ENCODE results near the gene CFHR3.
"Not testable (repeated sequence)": the region's sequence is repeated elsewhere in the genome, so short reads cannot be mapped to it uniquely, and the experiment has no call there.

Gene CFHR3

GRCh38 chr1:196774603-196775002 is at the start of gene CFHR3:
Gene CFHR3, plus strand, starts transcription at chr1:196774840. Its CDS starts 47 bp downstream, at chr1:196774887.
- no peak within 1 kb of the TSS for H3K9ac ChIP-seq (ENCODE audit: low read length)
- H3K36me3 ChIP-seq (ENCODE audit: control insufficient read depth, insufficient read depth, low read length) = no peaks in the 10 kb centered on the region
- no peaks in the 10 kb centered on the region for H3K27me3 ChIP-seq (ENCODE audit: control insufficient read depth, insufficient read depth, low read length)
- H3K4me3 ChIP-seq (ENCODE audit: low read length) = no peak within 1 kb of the TSS
- no peaks in the 10 kb centered on the region for H3K4me1 ChIP-seq (ENCODE audit: control insufficient read depth, insufficient read depth, low read length)
- H3K27ac ChIP-seq (ENCODE audit: low read depth, low read length) = no peak within 1 kb of the TSS

DNA sequence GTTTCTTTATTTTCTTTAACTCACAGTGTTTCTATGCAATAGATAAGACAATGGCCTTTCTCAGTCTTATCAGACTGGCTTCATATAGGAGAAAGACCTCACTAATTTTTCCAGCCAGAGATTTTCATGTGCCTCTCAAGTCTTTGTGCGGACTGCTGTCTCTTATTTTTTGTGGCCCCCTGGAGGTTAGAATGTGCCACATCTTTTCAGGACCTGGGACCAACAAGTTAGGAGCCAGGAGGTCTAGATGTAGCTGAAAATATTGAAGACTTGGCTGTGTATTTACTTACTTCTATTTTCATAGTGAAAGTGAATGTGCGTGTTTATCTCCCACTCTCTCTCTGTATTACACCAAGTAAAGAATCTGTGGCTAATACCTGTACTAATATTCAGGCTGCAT is 42.1 kb upstream of the CFHR3 start:
- Histone ChIP-seq H3K27me3 (ENCODE audit: control insufficient read depth, insufficient read depth, low read length) (no peaks in the 10 kb centered on the region), H3K9ac (ENCODE audit: low read length) (no peak overlapping the region)

GRCh38 chr1:196733091-196733970 is 41.3 kb upstream of the CFHR3 start:
- H3K27ac ChIP-seq (ENCODE audit: low read depth, low read length) = peak overlapping the region; percentile 4
- no peaks in the 10 kb centered on the region for H3K36me3 ChIP-seq (ENCODE audit: control insufficient read depth, insufficient read depth, low read length)
- no peak overlapping the region for H3K9ac ChIP-seq (ENCODE audit: low read length)
- peaks cover 6% of the 10 kb centered on the region for H3K4me1 ChIP-seq (ENCODE audit: control insufficient read depth, insufficient read depth, low read length)
- H3K4me3 ChIP-seq (ENCODE audit: low read length) = peak overlapping the region; percentile 17
- no peaks in the 10 kb centered on the region for H3K27me3 ChIP-seq (ENCODE audit: control insufficient read depth, insufficient read depth, low read length)

More for the DNA sequence above, 42.1 kb upstream of the CFHR3 start:
- peaks cover 6% of the 10 kb centered on the region for H3K4me1 ChIP-seq (ENCODE audit: control insufficient read depth, insufficient read depth, low read length)
- H3K36me3 ChIP-seq (ENCODE audit: control insufficient read depth, insufficient read depth, low read length) = no peaks in the 10 kb centered on the region
- H3K4me3 ChIP-seq (ENCODE audit: low read length) = no peak overlapping the region
- no peak overlapping the region for H3K27ac ChIP-seq (ENCODE audit: low read depth, low read length)

DNA sequence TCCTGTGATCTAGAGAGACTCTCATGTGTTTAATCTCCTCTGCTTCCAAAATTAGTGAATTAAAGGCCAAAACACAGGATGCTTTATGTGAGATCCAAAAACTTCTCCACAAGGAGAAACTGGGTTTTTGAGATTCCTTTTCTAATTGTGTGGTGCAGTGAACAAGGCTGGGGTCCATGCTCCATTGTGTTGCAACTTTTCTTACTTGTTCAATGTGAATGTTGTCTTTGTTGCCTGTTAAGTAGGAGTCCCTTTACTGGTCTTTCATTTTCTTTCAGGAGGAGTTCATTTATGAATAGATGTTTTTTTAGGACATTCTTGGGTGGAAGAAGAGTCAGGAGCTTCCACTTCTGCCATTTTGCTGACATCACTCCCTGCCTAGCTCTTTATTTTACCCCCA is 40.6 kb upstream of the CFHR3 start:
- Histone ChIP-seq H3K4me3 (ENCODE audit: low read length) (no peak overlapping the region), H3K36me3 (ENCODE audit: control insufficient read depth, insufficient read depth, low read length) (no peaks in the 10 kb centered on the region), H3K9ac (ENCODE audit: low read length) (no peak overlapping the region), H3K4me1 (ENCODE audit: control insufficient read depth, insufficient read depth, low read length) (peaks cover 6% of the 10 kb centered on the region), H3K27ac (ENCODE audit: low read depth, low read length) (no peak overlapping the region), H3K27me3 (ENCODE audit: control insufficient read depth, insufficient read depth, low read length) (no peaks in the 10 kb centered on the region)

DNA sequence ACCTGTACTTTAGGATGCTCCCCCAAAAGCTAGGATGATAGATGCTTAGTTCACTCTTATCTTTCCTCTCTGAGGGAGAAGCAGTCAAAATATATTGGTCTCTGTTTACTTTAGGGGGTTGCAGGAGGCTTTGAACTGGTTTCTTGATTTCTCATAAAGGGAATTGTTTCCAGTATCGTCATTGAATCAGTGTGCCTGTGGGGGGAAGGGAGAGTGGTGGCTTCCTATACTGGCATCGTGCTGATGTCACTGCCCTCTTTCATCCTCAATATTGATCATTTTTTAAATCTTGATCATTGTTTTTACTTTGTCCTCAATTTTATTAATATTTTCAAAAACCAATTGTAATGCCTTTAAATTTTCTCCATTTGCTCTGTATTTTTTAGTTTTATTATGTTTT is 40.2 kb upstream of the CFHR3 start:
- Histone ChIP-seq H3K27ac (ENCODE audit: low read depth, low read length) (no peak overlapping the region), H3K9ac (ENCODE audit: low read length) (no peak overlapping the region), H3K4me3 (ENCODE audit: low read length) (no peak overlapping the region), H3K27me3 (ENCODE audit: control insufficient read depth, insufficient read depth, low read length) (no peaks in the 10 kb centered on the region), H3K4me1 (ENCODE audit: control insufficient read depth, insufficient read depth, low read length) (peaks cover 6% of the 10 kb centered on the region), H3K36me3 (ENCODE audit: control insufficient read depth, insufficient read depth, low read length) (no peaks in the 10 kb centered on the region)

DNA sequence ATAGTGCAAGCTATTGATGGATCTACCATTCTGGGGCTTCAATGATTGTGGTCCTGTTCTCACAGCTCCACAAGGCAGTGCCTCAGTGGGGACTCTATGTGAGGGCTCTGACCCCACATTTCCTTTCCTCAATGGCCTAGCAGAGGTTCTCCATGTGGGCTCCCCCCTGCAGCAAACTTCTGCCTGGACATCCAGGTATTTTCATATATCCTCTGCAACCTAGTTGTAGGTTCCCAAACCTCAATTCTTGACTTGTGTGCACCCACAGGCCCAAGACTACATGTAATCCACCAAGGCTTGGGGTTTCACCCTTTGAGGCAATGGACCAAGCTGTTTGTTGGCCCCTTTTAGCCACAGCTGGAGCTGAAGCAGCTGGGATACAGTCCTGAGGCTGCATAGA is 35.9 kb upstream of the CFHR3 start:
- Histone ChIP-seq H3K27me3 (ENCODE audit: control insufficient read depth, insufficient read depth, low read length) (no peaks in the 10 kb centered on the region), H3K4me1 (ENCODE audit: control insufficient read depth, insufficient read depth, low read length) (peaks cover 3% of the 10 kb centered on the region), H3K9ac (ENCODE audit: low read length) (no peak overlapping the region), H3K36me3 (ENCODE audit: control insufficient read depth, insufficient read depth, low read length) (no peaks in the 10 kb centered on the region), H3K4me3 (ENCODE audit: low read length) (no peak overlapping the region), H3K27ac (ENCODE audit: low read depth, low read length) (no peak overlapping the region)

- H3K27ac ChIP-seq (ENCODE audit: low read depth, low read length); H3K9ac ChIP-seq (ENCODE audit: low read length); H3K27me3 ChIP-seq (ENCODE audit: control insufficient read depth, insufficient read depth, low read length); H3K36me3 ChIP-seq (ENCODE audit: control insufficient read depth, insufficient read depth, low read length); H3K4me1 ChIP-seq (ENCODE audit: control insufficient read depth, insufficient read depth, low read length); H3K4me3 ChIP-seq (ENCODE audit: low read length): not testable (repeated sequence)
These were observed 31.4 kb upstream of the CFHR3 start for GRCh38 chr1:196743244-196743643.

GRCh38 chr1:196765019-196765740 is 9.5 kb upstream of the CFHR3 start:
- H3K36me3 ChIP-seq (ENCODE audit: control insufficient read depth, insufficient read depth, low read length); H3K4me1 ChIP-seq (ENCODE audit: control insufficient read depth, insufficient read depth, low read length); H3K4me3 ChIP-seq (ENCODE audit: low read length); H3K27me3 ChIP-seq (ENCODE audit: control insufficient read depth, insufficient read depth, low read length); H3K9ac ChIP-seq (ENCODE audit: low read length); H3K27ac ChIP-seq (ENCODE audit: low read depth, low read length): not testable (repeated sequence)

- H3K27ac ChIP-seq (ENCODE audit: low read depth, low read length); H3K27me3 ChIP-seq (ENCODE audit: control insufficient read depth, insufficient read depth, low read length); H3K4me3 ChIP-seq (ENCODE audit: low read length); H3K4me1 ChIP-seq (ENCODE audit: control insufficient read depth, insufficient read depth, low read length); H3K9ac ChIP-seq (ENCODE audit: low read length); H3K36me3 ChIP-seq (ENCODE audit: control insufficient read depth, insufficient read depth, low read length): not testable (repeated sequence)
These were observed 4.8 kb upstream of the CFHR3 start for GRCh38 chr1:196769823-196770222.

- Histone ChIP-seq H3K36me3 (ENCODE audit: control insufficient read depth, insufficient read depth, low read length) (no peaks in the 10 kb centered on the region), H3K27ac (ENCODE audit: low read depth, low read length) (no peak overlapping the region), H3K27me3 (ENCODE audit: control insufficient read depth, insufficient read depth, low read length) (no peaks in the 10 kb centered on the region), H3K4me1 (ENCODE audit: control insufficient read depth, insufficient read depth, low read length) (no peaks in the 10 kb centered on the region), H3K9ac (ENCODE audit: low read length) (no peak overlapping the region), H3K4me3 (ENCODE audit: low read length) (no peak overlapping the region)
These were observed 927 bp upstream of the CFHR3 start for GRCh38 chr1:196773713-196774112.

DNA sequence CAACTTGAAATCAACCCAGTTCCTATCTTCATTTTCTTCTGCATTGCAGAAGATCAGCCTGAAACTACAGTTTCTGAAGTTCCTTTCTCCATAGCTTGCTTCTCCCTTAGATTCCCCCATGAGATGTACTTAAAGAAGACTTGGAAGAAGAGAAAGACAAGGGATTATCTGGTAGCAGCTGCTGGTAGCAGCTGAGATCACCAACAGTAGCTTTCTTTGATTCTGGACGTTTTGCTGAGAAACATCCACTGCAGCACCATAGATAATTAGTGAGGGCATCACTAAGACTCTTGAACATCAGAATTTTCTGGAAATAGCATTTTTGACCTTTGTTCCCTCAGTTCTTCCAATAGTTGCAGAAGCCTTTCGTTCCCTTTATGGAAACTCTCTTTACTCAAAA is 465 bp upstream of the CFHR3 start:
- Histone ChIP-seq H3K4me1 (ENCODE audit: control insufficient read depth, insufficient read depth, low read length) (no peaks in the 10 kb centered on the region), H3K27ac (ENCODE audit: low read depth, low read length) (no peak overlapping the region), H3K36me3 (ENCODE audit: control insufficient read depth, insufficient read depth, low read length) (no peaks in the 10 kb centered on the region), H3K9ac (ENCODE audit: low read length) (no peak overlapping the region), H3K27me3 (ENCODE audit: control insufficient read depth, insufficient read depth, low read length) (no peaks in the 10 kb centered on the region), H3K4me3 (ENCODE audit: low read length) (no peak overlapping the region)

DNA sequence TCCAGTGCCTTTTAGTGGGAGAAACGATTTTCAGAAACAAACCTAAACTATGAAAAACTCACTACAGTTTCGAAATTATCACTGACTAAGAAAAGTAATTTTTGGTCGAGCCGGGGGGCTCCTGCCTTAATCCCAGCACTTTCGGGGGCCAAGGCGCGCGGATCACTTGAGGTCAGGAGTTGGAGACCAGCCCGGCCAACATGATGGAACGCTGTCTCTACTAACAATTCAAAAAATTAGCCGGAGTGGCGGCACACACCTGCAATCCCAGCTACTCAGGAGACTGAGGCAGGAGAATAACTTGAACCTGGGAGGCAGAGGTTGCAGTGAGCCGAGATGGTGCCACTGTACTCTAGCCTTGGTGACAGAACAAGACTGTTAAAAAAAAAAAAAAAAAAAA is 3.0 kb downstream of the CFHR3 start:
- Histone ChIP-seq H3K27me3 (ENCODE audit: control insufficient read depth, insufficient read depth, low read length) (no peaks in the 10 kb centered on the region), H3K4me3 (ENCODE audit: low read length) (no peak overlapping the region), H3K36me3 (ENCODE audit: control insufficient read depth, insufficient read depth, low read length) (no peaks in the 10 kb centered on the region), H3K4me1 (ENCODE audit: control insufficient read depth, insufficient read depth, low read length) (no peaks in the 10 kb centered on the region), H3K9ac (ENCODE audit: low read length) (no peak overlapping the region), H3K27ac (ENCODE audit: low read depth, low read length) (no peak overlapping the region)

- Histone ChIP-seq H3K36me3 (ENCODE audit: control insufficient read depth, insufficient read depth, low read length) (no peaks in the 10 kb centered on the region), H3K4me3 (ENCODE audit: low read length) (no peak overlapping the region), H3K4me1 (ENCODE audit: control insufficient read depth, insufficient read depth, low read length) (no peaks in the 10 kb centered on the region), H3K27me3 (ENCODE audit: control insufficient read depth, insufficient read depth, low read length) (no peaks in the 10 kb centered on the region), H3K9ac (ENCODE audit: low read length) (no peak overlapping the region), H3K27ac (ENCODE audit: low read depth, low read length) (no peak overlapping the region)
These were observed 4.5 kb downstream of the CFHR3 start for GRCh38 chr1:196779093-196779492.
